A549 treated with GW870086 at 1 μM for 4 hours (cell line): Measurements from ENCODE around the gene DAAM1. TPM values are rescaled to one million over a fixed set of nuclear protein-coding genes. Genes with fewer than 3 reads are reported as not detected.

Experiments used
- total RNA-seq: library from RNA; stranded (reverse); fragments of 200-300 nt; extraction: Qiagen RNA extraction; gene quantifications from 5 replicates; pipeline ENCODE4 v1.2.3, GENCODE V29; 2022; ENCODE audit warnings: low read depth

Gene DAAM1
- total RNA-seq = 7.2 to 14.5 TPM (median 11.9 TPM) in 5 replicates

DNA sequence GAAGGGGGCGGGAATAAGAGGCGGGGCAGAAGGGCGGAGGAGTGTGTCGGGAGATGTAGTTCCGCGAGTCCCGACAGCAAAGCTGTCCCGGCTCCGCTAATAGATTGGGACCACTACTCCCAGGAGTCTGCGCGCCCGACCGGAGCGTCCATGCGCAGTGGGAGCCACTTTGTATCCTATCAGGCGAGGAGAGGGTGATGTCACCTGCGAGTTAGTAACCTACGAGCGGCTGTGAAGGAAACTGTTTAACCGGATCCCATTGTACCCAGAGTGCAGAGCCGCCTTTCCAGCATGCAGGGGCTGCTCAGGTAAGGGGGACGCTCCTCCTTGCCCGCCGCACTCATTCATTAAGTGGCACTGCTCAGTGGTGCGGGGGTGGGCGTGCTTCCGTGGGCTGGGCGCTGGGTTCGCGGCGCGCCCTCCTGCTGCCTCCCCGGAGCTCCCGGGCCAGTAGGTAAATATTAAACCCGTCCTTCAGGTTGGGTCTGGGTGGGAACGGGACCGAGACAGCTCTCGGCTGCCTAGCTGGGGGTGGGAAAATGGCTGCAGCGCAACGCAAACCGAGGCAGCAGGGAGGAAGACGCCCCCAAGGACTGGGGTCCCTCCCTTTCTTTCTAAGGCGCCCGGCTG, at the start of gene DAAM1:
DAAM1 (plus strand) TSS at position 207 of the 630 bp plus-strand sequence. CDS start 74,811 bp downstream, outside the sequence.

